OCI-LY7 (cell line): Measurements from ENCODE around the gene TNFAIP1.

Experiments used
- EZH2phosphoT487 ChIP-seq: fragments of 200-600 bp; sonication (generic); IDR thresholded peaks from 2 replicates; pipeline ENCODE4 v1.6.1; 2018; ENCODE audit warnings: low read depth, borderline replicate concordance, mild to moderate bottlenecking, mixed run types, antibody characterized with exemption, low read length, moderate library complexity, mixed read lengths
- TF ChIP-seq, protein P1 (sequence below): fragments of 200-600 bp; sonication (generic); conservative IDR thresholded peaks from 2 replicates; pipeline ENCODE4 v1.5.1; 2014; ENCODE audit warnings: mild to moderate bottlenecking, antibody characterized with exemption, low read length, moderate library complexity, mixed read lengths

DNA sequence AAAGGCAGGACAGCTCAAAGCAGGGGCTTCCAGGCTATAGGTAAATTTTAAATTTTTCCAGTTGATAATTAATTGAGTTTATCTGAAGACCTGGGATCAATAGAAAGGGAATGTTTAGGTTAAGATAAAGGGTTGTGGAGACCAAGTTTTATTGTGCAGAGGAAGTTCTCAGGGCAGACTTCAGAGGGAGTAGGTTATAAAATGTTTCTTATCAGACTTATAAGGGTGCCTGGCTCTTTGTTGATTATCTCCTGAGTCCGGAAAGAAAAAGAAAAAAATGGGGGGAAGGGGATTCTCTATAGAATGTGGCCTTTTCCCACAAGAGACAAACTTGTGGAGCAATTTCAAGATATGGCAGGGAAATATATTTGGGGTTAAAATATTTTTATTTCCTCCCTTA, 54.6 kb downstream of the TNFAIP1 start:
- TF ChIP-seq, protein P1, sequence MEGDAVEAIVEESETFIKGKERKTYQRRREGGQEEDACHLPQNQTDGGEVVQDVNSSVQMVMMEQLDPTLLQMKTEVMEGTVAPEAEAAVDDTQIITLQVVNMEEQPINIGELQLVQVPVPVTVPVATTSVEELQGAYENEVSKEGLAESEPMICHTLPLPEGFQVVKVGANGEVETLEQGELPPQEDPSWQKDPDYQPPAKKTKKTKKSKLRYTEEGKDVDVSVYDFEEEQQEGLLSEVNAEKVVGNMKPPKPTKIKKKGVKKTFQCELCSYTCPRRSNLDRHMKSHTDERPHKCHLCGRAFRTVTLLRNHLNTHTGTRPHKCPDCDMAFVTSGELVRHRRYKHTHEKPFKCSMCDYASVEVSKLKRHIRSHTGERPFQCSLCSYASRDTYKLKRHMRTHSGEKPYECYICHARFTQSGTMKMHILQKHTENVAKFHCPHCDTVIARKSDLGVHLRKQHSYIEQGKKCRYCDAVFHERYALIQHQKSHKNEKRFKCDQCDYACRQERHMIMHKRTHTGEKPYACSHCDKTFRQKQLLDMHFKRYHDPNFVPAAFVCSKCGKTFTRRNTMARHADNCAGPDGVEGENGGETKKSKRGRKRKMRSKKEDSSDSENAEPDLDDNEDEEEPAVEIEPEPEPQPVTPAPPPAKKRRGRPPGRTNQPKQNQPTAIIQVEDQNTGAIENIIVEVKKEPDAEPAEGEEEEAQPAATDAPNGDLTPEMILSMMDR: no peak
- no peak for TF ChIP-seq EZH2phosphoT487
